OCI-LY1 (cell line): ENCODE results near the gene ZMIZ1.

ENCODE experiments used
- EZH2 ChIP-seq: fragments of 200-600 bp; sonication (generic), shearing (Covaris generic); IDR thresholded peaks from 2 replicates; pipeline ENCODE4 v1.8.0; 2017; ENCODE audit warnings: borderline replicate concordance, mixed run types, mild to moderate bottlenecking, antibody characterized with exemption, low read length, moderate library complexity, mixed read lengths
- TF ChIP-seq, protein P1 (sequence below): fragments of 200-600 bp; sonication (generic), shearing (Covaris generic); IDR thresholded peaks from 2 replicates; pipeline ENCODE4 v1.5.1; 2017; ENCODE audit warnings: mild to moderate bottlenecking, antibody characterized with exemption, low read length, moderate library complexity, mixed read lengths

DNA sequence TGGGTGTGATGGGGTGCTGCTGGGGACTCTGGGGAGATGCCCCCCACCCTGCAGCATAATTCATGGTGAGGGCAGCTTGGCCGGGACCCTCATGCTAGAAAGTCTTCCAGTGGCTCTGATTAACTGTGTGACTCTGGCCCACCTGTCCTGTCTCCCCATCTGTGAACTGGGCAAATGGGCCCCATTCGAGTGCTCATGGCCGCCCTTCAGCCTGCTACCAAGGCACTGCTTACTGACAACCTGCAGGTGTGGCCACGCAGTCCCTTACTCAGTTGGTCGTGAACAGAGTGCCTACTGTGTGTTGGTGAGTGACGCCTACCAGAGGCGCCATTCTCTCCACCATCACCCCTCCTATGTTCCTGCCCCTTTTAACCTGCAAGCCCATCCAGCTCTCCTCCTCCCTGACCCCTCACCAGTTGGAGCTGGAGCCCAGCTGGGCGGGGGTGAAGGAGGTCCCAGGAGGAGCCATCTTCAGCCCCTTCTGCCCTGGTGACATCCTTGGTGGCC lies 109.4 kb downstream of the ZMIZ1 start:
- TF ChIP-seq, protein P1, sequence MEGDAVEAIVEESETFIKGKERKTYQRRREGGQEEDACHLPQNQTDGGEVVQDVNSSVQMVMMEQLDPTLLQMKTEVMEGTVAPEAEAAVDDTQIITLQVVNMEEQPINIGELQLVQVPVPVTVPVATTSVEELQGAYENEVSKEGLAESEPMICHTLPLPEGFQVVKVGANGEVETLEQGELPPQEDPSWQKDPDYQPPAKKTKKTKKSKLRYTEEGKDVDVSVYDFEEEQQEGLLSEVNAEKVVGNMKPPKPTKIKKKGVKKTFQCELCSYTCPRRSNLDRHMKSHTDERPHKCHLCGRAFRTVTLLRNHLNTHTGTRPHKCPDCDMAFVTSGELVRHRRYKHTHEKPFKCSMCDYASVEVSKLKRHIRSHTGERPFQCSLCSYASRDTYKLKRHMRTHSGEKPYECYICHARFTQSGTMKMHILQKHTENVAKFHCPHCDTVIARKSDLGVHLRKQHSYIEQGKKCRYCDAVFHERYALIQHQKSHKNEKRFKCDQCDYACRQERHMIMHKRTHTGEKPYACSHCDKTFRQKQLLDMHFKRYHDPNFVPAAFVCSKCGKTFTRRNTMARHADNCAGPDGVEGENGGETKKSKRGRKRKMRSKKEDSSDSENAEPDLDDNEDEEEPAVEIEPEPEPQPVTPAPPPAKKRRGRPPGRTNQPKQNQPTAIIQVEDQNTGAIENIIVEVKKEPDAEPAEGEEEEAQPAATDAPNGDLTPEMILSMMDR, result no peak
- TF ChIP-seq EZH2, result no peak
